CD14-positive monocyte (primary cell): ENCODE measurements around the gene C11orf91. TPM values are rescaled to one million over a fixed set of nuclear protein-coding genes. Genes with fewer than 3 reads are reported as not detected.

Source experiments
- DNase-seq, 3 donors: peaks; one replicate each; pipeline ENCODE4 v3.0.0-alpha.2; 2011 to 2022
- H2AFZ ChIP-seq: 2 replicates; pipeline ENCODE4 v1.6.0; 2012; ENCODE audit warnings: mild to moderate bottlenecking, low read depth, low read length, inconsistent platforms; ENCODE audit not compliant: insufficient read depth, poor library complexity, severe bottlenecking
- H3K27ac ChIP-seq, 2 donors: 1 replicate in 1 of 2; 2 replicates in 1 of 2; pipeline ENCODE4 v1.5.1; 2012 to 2013; ENCODE audit warnings: low read length in 2 of 2, control low read depth in 1 of 2, inconsistent platforms in 1 of 2, low read depth in 1 of 2, mild to moderate bottlenecking in 1 of 2
- H3K27me3 ChIP-seq, 2 donors: one replicate each; pipeline versions ENCODE4 v1.6.0 to v1.6.1; 2011 to 2013; ENCODE audit warnings: low read length in 2 of 2; ENCODE audit not compliant: control insufficient read depth in 2 of 2, insufficient read depth in 2 of 2
- H3K36me3 ChIP-seq, 2 donors: replicated peaks in 1 of 2; 1 replicate in 1 of 2; 2 replicates in 1 of 2; pipeline versions ENCODE4 v1.5.1 to v1.6.1; 2012 to 2013; ENCODE audit warnings: low read length in 2 of 2, control low read depth in 1 of 2, inconsistent platforms in 1 of 2, mild to moderate bottlenecking in 1 of 2; ENCODE audit not compliant: insufficient read depth in 2 of 2, control insufficient read depth in 1 of 2
- H3K4me1 ChIP-seq, 2 donors: 1 replicate in 1 of 2; 2 replicates in 1 of 2; pipeline versions ENCODE4 v1.5.1 to v1.6.1; 2012 to 2013; ENCODE audit warnings: low read length in 2 of 2, control low read depth in 1 of 2, inconsistent platforms in 1 of 2, mild to moderate bottlenecking in 1 of 2, moderate library complexity in 1 of 2; ENCODE audit not compliant: insufficient read depth in 2 of 2, control insufficient read depth in 1 of 2
- H3K4me2 ChIP-seq: replicated peaks from 2 replicates; pipeline ENCODE3; 2012; ENCODE audit warnings: low read length, moderate library complexity, mild to moderate bottlenecking; ENCODE audit not compliant: poor library complexity, severe bottlenecking; ENCODE audit errors: extremely low read depth
- H3K4me3 ChIP-seq, 3 experiments: fragments of 200-600 bp in 1 of 3; sonication (generic) in 1 of 3; replicated peaks in 1 of 3; 1 replicate in 2 of 3; 2 replicates in 1 of 3; pipeline ENCODE4 v1.5.1; 2011 to 2013; ENCODE audit warnings: low read length in 3 of 3, mild to moderate bottlenecking in 3 of 3, control low read depth in 2 of 3, low read depth in 2 of 3, inconsistent platforms in 1 of 3, moderate library complexity in 1 of 3
- H3K79me2 ChIP-seq: 2 replicates; pipeline ENCODE4 v1.6.0; 2012; ENCODE audit warnings: mild to moderate bottlenecking, control low read depth, inconsistent platforms, low read length, moderate library complexity; ENCODE audit not compliant: insufficient read depth
- H3K9ac ChIP-seq: 2 replicates; pipeline ENCODE4 v1.6.0; 2017; ENCODE audit warnings: low read length, mild to moderate bottlenecking; ENCODE audit not compliant: insufficient read depth, poor library complexity, severe bottlenecking
- H3K9me3 ChIP-seq, 2 donors: replicated peaks in 1 of 2; 1 replicate in 1 of 2; 2 replicates in 1 of 2; pipeline versions ENCODE4 v1.5.1 to v1.6.1; 2012 to 2013; ENCODE audit warnings: low read length in 2 of 2, control low read depth in 1 of 2; ENCODE audit not compliant: control insufficient read depth in 1 of 2, insufficient read depth in 1 of 2
- H4K20me1 ChIP-seq: 2 replicates; pipeline ENCODE4 v1.6.0; 2012; ENCODE audit warnings: mild to moderate bottlenecking, low read length, control low read depth, moderate library complexity; ENCODE audit not compliant: insufficient read depth
- H3K27ac Mint-ChIP-seq, 7 donors: one replicate each; pipeline ENCODE4 v1.8.0; 2020; ENCODE audit warnings: mild to moderate bottlenecking in 7 of 7, mixed read lengths in 7 of 7, moderate library complexity in 6 of 7, inconsistent platforms in 2 of 7
- H3K27me3 Mint-ChIP-seq, 3 donors: one replicate each; pipeline ENCODE4 v1.8.0; 2021 to 2022; ENCODE audit warnings: low read depth in 3 of 3, mild to moderate bottlenecking in 3 of 3, mixed read lengths in 3 of 3, moderate library complexity in 3 of 3, inconsistent platforms in 1 of 3
- H3K36me3 Mint-ChIP-seq, 2 donors: one replicate each; pipeline ENCODE4 v1.8.0; 2020; ENCODE audit warnings: mixed read lengths in 2 of 2, inconsistent platforms in 1 of 2, mild to moderate bottlenecking in 1 of 2
- H3K4me1 Mint-ChIP-seq: one replicate; pipeline ENCODE4 v1.8.0; 2020; ENCODE audit warnings: mild to moderate bottlenecking, mixed read lengths
- H3K4me3 Mint-ChIP-seq, 2 donors: one replicate each; pipeline ENCODE4 v1.8.0; 2020; ENCODE audit warnings: mild to moderate bottlenecking in 2 of 2, mixed read lengths in 2 of 2, moderate library complexity in 1 of 2
- H3K9me3 Mint-ChIP-seq, 7 donors: one replicate each; pipeline ENCODE4 v1.8.0; 2020 to 2022; ENCODE audit warnings: mixed read lengths in 7 of 7, mild to moderate bottlenecking in 6 of 7, moderate library complexity in 6 of 7, inconsistent platforms in 2 of 7
- WGBS: methylation state at CpG from one replicate; pipeline ENCODE4 v1.1.5; 2013; ENCODE audit warnings: missing lambda C conversion rate; ENCODE audit not compliant: insufficient coverage; 5-methylcytosine and 5-hydroxymethylcytosine counted together
- intact Hi-C, 2 donors: fragments of 100-400 bp; cut with micrococcal nuclease; formaldehyde crosslinking; loops; one replicate each; pipeline versions ENCODE4 v1.15.0 to v1.15.1; 2023
- polyA plus RNA-seq, 3 donors: library from polyadenylated mRNA; depleted of rRNA in 1 of 3; unstranded in 2 of 3; stranded (reverse) in 1 of 3; fragments of 300-500 nt in 2 of 3; fragments of >200 nt in 1 of 3; fragmentation: Illumina TruSeq in 2 of 3; gene quantifications; 1 replicate in 2 of 3; 2 replicates in 1 of 3; pipeline ENCODE4 v1.2.3, GENCODE V29; 2012 to 2021
- TF ChIP-seq, protein P1 (sequence below): fragments of 200-600 bp; IDR thresholded peaks from one replicate; pipeline ENCODE4 v1.8.0; 2022; ENCODE audit warnings: antibody characterized with exemption, mild to moderate bottlenecking

C11orf91 gene
- polyA plus RNA-seq, 3 donors = not detected

DNA sequence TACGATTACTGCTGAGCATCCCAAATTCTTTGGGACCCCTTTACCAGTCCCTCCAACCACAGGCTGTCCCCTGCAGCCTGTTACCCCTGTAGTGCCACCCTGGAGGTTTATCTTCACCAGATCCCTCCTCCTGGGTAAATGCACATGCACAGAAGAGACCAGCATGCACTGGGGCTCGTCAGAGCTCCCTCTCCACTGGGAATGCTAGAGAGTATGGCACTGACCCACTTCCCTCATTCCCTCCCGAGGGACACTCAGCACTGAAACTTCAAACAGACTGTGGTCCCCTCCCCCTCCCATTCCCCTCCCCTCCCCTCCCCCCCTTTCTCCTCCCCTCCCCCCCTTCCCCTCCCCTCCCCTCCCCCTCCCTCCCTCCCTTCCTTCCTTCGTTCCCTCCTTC, 49.1 kb downstream of the C11orf91 start:
- Mint-ChIP-seq H3K27me3 (peaks cover 2 to 18% (median 18%) of the 10 kb centered on the region in 3 donors), H3K4me3 (no peak overlapping the region), H3K36me3 (no peaks in the 10 kb centered on the region), H3K4me1 (no peaks in the 10 kb centered on the region), H3K9me3 (peaks cover 0 to 2% (median 0%) of the 10 kb centered on the region in 7 donors), H3K27ac (no peak overlapping the region)
- Histone ChIP-seq H4K20me1 (no peaks in the 10 kb centered on the region), H3K4me2 (no peak overlapping the region), H3K79me2 (no peaks in the 10 kb centered on the region), H3K27me3 (no peaks in the 10 kb centered on the region), H3K9me3 (no peaks in the 10 kb centered on the region), H3K27ac (no peak overlapping the region), H2AFZ (no peak overlapping the region), H3K36me3 (no peaks in the 10 kb centered on the region), H3K4me1 (no peaks in the 10 kb centered on the region), H3K9ac (no peak overlapping the region), H3K4me3 (no peak overlapping the region)
- TF ChIP-seq, protein P1, sequence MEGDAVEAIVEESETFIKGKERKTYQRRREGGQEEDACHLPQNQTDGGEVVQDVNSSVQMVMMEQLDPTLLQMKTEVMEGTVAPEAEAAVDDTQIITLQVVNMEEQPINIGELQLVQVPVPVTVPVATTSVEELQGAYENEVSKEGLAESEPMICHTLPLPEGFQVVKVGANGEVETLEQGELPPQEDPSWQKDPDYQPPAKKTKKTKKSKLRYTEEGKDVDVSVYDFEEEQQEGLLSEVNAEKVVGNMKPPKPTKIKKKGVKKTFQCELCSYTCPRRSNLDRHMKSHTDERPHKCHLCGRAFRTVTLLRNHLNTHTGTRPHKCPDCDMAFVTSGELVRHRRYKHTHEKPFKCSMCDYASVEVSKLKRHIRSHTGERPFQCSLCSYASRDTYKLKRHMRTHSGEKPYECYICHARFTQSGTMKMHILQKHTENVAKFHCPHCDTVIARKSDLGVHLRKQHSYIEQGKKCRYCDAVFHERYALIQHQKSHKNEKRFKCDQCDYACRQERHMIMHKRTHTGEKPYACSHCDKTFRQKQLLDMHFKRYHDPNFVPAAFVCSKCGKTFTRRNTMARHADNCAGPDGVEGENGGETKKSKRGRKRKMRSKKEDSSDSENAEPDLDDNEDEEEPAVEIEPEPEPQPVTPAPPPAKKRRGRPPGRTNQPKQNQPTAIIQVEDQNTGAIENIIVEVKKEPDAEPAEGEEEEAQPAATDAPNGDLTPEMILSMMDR = no peak
- 90% methylated on average over 2 of the region's 4 CpGs for whole genome bisulfite sequencing
- intact Hi-C loops = no loop called here
- no peak for DNase-seq

GRCh38 chr11:33649944-33650343, 50.7 kb downstream of the C11orf91 start:
- Histone ChIP-seq H3K27me3 (no peaks in the 10 kb centered on the region), H3K9me3 (no peaks in the 10 kb centered on the region), H3K27ac (no peak overlapping the region), H3K9ac (no peak overlapping the region), H4K20me1 (no peaks in the 10 kb centered on the region), H3K4me2 (no peak overlapping the region), H3K79me2 (no peaks in the 10 kb centered on the region), H3K4me1 (no peaks in the 10 kb centered on the region), H3K4me3 (no peak overlapping the region), H2AFZ (no peak overlapping the region), H3K36me3 (no peaks in the 10 kb centered on the region)
- intact Hi-C loops = no loop called here
- DNase-seq = no peak
- WGBS = 87% methylated on average over 2 of the region's 4 CpGs
- Mint-ChIP-seq H3K9me3 (peaks cover 0 to 2% (median 0%) of the 10 kb centered on the region in 7 donors), H3K4me1 (no peaks in the 10 kb centered on the region), H3K27ac (no peak overlapping the region), H3K36me3 (no peaks in the 10 kb centered on the region), H3K27me3 (peaks cover 2 to 14% (median 14%) of the 10 kb centered on the region in 3 donors), H3K4me3 (no peak overlapping the region)
- TF ChIP-seq, protein P1 = no peak

Other genes with a start within 250 kb of the C11orf91 start
- 10 to 100 TPM in 2 of 3 donors, 1 to 10 TPM in 1; 3.7 to 34.9 (median 21.1) TPM for gene CD59, start 35.6 kb upstream of the C11orf91 start, polyA plus RNA-seq
- 10 to 100 TPM; 17.5 to 25.2 (median 21.4) TPM for gene FBXO3, start 73.7 kb upstream of the C11orf91 start, polyA plus RNA-seq
- gene LMO2, start 191.2 kb upstream of the C11orf91 start, polyA plus RNA-seq = 100 to 1,000 TPM in 1 of 3 donors, 10 to 100 TPM in 2; 48.8 to 140 (median 75.8) TPM